Suprapubic skin (tissue), 4 donors: Measurements from ENCODE around the gene SBSN. TPM values are rescaled to one million over a fixed set of nuclear protein-coding genes. Genes with fewer than 3 reads are reported as not detected.
A peak's percentile ranks its signal among the peaks of the same experiment; 100 is the strongest.

Experiments used
- DNase-seq, 2 donors: peaks; one replicate each; pipeline ENCODE4 v3.0.0-alpha.2; 2019; ENCODE audit warnings: low spot score in 2 of 2
- H3K27ac ChIP-seq: fragments of 200-600 bp; sonication (generic); one replicate; pipeline ENCODE4 v1.5.1; 2019
- H3K27me3 ChIP-seq: fragments of 200-600 bp; sonication (generic); one replicate; pipeline ENCODE4 v1.5.1; 2019
- H3K36me3 ChIP-seq: fragments of 200-600 bp; sonication (generic); one replicate; pipeline ENCODE4 v1.5.1; 2019
- H3K4me1 ChIP-seq: fragments of 200-600 bp; sonication (generic); one replicate; pipeline ENCODE4 v1.5.1; 2019
- H3K4me3 ChIP-seq: fragments of 200-600 bp; sonication (generic); one replicate; pipeline ENCODE4 v1.5.1; 2019; ENCODE audit warnings: mild to moderate bottlenecking
- H3K9me3 ChIP-seq: fragments of 200-600 bp; sonication (generic); one replicate; pipeline ENCODE4 v1.5.1; 2019
- EP300 ChIP-seq: sonication (generic); formaldehyde crosslinking; IDR thresholded peaks from one replicate; pipeline ENCODE4 v1.6.1; 2017; ENCODE audit warnings: antibody characterized with exemption
- POLR2A ChIP-seq, 2 donors: fragments of 450-650 bp; IDR thresholded peaks; one replicate each; pipeline ENCODE4 v1.6.1; 2017; ENCODE audit warnings: antibody characterized with exemption in 2 of 2, mild to moderate bottlenecking in 2 of 2, moderate library complexity in 2 of 2
- POLR2AphosphoS5 ChIP-seq, 3 donors: sonication (generic); formaldehyde crosslinking; IDR thresholded peaks; one replicate each; pipeline ENCODE4 v1.6.1; 2017; ENCODE audit warnings: antibody characterized with exemption in 3 of 3
- WGBS: methylation state at CpG from one replicate; pipeline ENCODE4 v1.1.5; 2018; 5-methylcytosine and 5-hydroxymethylcytosine counted together
- total RNA-seq, 4 donors: library from RNA; depleted of rRNA; stranded (reverse); fragments of >200 nt; gene quantifications; one replicate each; pipeline ENCODE4 v1.1.0, GENCODE V29; 2016
- TF ChIP-seq, protein P1 (sequence below), 2 donors: fragments of 200-600 bp in 1 of 2; fragments of 450-650 bp in 1 of 2; sonication (generic) in 1 of 2; IDR thresholded peaks; one replicate each; pipeline ENCODE4 v1.5.1; 2016 to 2019; ENCODE audit warnings: antibody characterized with exemption in 2 of 2, mild to moderate bottlenecking in 1 of 2, moderate library complexity in 1 of 2

SBSN gene
- total RNA-seq, 4 donors from 2014 or later: 308 to 1,594 (median 1,430) TPM

DNA sequence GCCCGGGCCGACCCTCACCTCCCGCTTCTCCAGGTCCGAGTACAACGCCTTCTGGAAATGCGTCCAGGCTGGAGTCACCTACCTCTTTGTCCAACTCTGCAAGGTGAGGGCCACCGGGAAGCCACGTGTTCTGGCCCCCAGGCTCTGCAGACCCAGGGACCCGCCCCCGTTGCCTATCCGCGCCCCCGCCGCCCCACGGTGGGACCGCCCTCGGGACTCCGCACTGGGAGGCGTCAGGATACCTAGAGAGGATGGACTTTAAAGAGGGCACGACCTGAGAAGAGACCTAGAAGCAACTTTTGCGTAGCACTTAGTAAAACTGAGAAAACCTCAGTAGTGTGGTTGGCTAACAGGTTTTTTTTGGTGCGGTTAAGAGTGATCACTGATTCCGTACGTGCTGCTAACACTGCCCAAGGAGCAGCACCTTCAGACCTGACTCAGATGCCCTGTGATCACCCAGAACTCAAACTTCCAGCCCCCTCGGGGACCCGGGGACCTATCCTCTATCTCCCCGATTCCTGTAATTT, 17.8 kb upstream of the SBSN start:
- no peak for DNase-seq
- peak overlapping the region; percentile 96 for H3K4me3 ChIP-seq
- peak overlapping the region; percentile 82 for H3K27ac ChIP-seq
- peaks cover 28% of the 10 kb centered on the region for H3K4me1 ChIP-seq
- H3K27me3 ChIP-seq: no peaks in the 10 kb centered on the region
- TF ChIP-seq EP300 (no peak), POLR2AphosphoS5 (IDR thresholded peaks at IDR 0.05) (no peak), POLR2A (IDR thresholded peaks at IDR 0.05) (no peak)
- TF ChIP-seq, protein P1, sequence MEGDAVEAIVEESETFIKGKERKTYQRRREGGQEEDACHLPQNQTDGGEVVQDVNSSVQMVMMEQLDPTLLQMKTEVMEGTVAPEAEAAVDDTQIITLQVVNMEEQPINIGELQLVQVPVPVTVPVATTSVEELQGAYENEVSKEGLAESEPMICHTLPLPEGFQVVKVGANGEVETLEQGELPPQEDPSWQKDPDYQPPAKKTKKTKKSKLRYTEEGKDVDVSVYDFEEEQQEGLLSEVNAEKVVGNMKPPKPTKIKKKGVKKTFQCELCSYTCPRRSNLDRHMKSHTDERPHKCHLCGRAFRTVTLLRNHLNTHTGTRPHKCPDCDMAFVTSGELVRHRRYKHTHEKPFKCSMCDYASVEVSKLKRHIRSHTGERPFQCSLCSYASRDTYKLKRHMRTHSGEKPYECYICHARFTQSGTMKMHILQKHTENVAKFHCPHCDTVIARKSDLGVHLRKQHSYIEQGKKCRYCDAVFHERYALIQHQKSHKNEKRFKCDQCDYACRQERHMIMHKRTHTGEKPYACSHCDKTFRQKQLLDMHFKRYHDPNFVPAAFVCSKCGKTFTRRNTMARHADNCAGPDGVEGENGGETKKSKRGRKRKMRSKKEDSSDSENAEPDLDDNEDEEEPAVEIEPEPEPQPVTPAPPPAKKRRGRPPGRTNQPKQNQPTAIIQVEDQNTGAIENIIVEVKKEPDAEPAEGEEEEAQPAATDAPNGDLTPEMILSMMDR (IDR thresholded peaks at IDR 0.05): no peak
- no peaks in the 10 kb centered on the region for H3K9me3 ChIP-seq
- WGBS: 2% methylated on average over 14 of the region's 27 CpGs
- H3K36me3 ChIP-seq: peaks cover 14% of the 10 kb centered on the region

DNA sequence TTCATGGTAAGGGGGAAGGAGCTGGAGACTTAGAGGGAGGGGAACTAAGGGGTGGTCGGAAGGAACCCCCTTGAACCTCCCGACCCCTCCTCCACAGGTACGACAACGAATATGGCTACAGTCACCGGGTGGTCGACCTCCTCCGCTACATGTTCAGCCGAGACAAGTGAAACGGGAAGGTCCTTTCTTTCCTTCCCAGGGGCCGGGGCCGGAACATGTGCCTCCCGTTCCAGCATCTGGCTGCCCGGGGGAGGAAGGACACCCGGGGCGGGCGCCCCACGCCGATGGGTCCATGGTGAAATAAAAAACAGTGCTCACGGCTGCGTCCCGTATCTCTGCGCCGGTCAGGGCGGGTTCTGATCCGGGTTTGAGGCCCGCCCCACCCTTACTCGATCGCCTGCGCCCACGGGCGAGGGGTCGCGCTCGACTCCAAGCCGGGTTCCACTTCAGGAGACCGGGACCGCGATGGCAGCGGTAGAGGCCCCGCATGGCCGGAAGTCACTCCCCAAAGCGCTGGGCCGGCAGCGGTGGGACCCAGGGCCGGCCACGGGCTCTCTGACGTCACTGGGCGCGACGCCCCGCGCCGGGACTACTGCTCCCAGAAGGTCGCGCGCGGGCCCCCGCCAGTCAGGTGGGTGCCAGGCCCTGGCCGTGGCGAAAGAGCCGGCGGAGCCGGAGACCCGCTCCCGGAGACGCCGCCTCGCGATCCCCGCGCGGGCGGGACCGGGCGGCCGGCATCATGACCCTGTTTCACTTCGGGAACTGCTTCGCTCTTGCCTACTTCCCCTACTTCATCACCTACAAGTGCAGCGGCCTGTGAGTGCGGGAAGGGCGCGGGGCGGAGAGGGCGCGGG, 17.1 kb upstream of the SBSN start, which contains the start of gene TMEM147:
Gene TMEM147, plus strand, starts transcription at position 626 of the 854 bp plus-strand sequence. Its CDS starts 114 bp downstream, at position 740.
- no peaks in the 10 kb centered on the region for H3K27me3 ChIP-seq
- WGBS: 2% methylated on average over 9 of the region's 85 CpGs
- H3K9me3 ChIP-seq: no peaks in the 10 kb centered on the region
- peak; percentile 91 to 93 for DNase-seq
- H3K4me3 ChIP-seq: peak within 1 kb of the TSS; percentile 96
- peaks cover 28% of the 10 kb centered on the region for H3K4me1 ChIP-seq
- peak within 1 kb of the TSS; percentile 82 for H3K27ac ChIP-seq
- TF ChIP-seq POLR2AphosphoS5 (IDR thresholded peaks at IDR 0.05): peak in 2 of 3 donors; percentile 41 to 50
- no peak for TF ChIP-seq EP300
- peaks cover 14% of the 10 kb centered on the region for H3K36me3 ChIP-seq

DNA sequence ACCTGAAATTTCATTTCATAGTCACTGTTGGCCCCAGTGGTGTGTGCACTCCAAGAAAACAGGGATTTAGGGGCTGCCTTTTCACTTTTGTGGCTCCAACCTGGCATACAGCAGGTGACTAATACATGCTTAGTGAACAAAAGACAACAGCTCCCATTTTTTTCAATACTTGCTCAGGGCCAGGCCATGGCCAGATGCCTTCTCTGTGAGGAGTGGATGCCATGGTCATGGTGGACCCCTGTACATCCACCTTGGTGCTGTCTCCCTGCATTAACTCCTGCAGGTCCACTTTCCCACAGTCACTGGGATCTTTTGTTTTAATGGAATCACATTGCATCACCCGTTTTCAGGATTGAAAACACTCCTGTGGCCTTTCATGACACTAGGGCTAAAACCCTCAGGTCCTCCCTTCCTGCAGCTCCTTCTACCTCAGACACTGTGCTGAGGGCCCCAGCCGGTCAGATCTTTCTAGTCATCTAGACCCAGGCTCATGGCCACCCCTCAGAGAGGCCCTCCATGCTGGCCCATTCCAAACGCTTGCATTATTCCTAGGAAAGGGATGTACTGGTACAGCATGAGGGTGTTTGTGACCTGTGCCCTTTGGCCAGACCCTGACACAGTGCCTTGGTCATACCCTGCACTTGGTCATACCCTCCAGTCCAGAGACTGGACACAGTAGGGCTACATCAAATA, 16.1 kb upstream of the SBSN start:
- peak overlapping the region; percentile 96 for H3K4me3 ChIP-seq
- no peak overlapping the region for H3K27ac ChIP-seq
- H3K9me3 ChIP-seq: no peaks in the 10 kb centered on the region
- no peaks in the 10 kb centered on the region for H3K27me3 ChIP-seq
- no peak for DNase-seq
- TF ChIP-seq EP300: no peak
- TF ChIP-seq, protein P1 (IDR thresholded peaks at IDR 0.05): no peak
- TF ChIP-seq POLR2A (IDR thresholded peaks at IDR 0.05): no peak
- no peak for TF ChIP-seq POLR2AphosphoS5 (IDR thresholded peaks at IDR 0.05)
- H3K36me3 ChIP-seq: peaks cover 14% of the 10 kb centered on the region
- WGBS: 81% methylated on average over 3 of the region's 3 CpGs
- peaks cover 28% of the 10 kb centered on the region for H3K4me1 ChIP-seq

DNA sequence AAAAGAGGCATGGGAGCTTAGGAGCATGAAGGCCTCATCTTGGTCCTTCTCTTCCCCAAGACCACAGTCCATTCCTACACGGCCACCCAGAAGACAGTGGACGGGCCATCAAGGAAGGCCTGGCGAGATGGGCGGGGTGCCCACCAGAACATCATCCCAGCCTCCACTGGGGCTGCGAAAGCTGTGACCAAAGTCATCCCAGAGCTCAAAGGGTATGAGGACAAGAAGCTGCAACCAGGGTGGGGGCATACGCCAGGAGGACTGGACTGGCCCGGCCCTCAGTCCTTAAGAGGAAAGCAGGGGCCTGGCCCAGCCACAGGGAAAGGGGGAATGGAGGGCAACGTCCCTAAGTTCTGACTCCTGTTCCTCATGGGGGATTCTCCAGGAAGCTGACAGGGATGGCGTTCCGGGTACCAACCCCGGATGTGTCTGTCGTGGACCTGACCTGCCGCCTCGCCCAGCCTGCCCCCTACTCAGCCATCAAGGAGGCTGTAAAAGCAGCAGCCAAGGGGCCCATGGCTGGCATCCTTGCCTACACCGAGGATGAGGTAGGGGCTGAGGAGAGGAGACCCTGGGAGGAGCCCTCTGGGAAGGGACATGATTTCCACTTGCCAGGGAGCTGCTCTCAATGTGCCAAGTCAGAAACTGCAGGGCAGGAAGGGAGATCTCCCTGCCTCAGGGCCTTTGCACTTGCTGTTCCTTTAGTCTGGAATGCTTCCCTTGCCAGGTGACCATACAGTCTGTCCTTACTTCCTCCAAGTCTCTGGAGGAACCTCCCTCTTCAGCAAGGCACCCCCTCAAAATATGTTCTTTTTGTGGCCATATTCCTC, 15.4 kb upstream of the SBSN start:
- no peak for DNase-seq
- Histone ChIP-seq H3K27ac (no peak overlapping the region), H3K4me3 (no peak overlapping the region), H3K9me3 (no peaks in the 10 kb centered on the region), H3K27me3 (no peaks in the 10 kb centered on the region), H3K36me3 (peaks cover 14% of the 10 kb centered on the region), H3K4me1 (peaks cover 28% of the 10 kb centered on the region)
- 95% methylated on average over 4 of the region's 15 CpGs for WGBS
- TF ChIP-seq POLR2AphosphoS5 (IDR thresholded peaks at IDR 0.05): no peak
- TF ChIP-seq POLR2A (IDR thresholded peaks at IDR 0.05): no peak
- TF ChIP-seq, protein P1 (IDR thresholded peaks at IDR 0.05): no peak
- TF ChIP-seq EP300: no peak

DNA sequence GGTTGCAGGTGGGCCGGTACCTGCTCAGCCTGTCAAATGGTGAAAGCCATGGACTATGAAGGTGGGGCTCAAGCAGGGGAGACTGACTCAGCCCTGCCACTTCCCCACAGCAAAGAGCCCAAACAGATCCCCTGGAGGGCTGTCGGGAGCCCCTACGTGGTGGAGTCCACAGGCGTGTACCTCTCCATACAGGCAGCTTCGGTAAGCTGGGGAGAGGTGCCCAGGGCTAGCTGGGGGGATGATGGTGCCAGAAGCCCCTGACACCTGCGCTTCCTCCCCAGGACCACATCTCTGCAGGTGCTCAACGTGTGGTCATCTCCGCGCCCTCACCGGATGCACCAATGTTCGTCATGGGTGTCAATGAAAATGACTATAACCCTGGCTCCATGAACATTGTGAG, 14.1 kb upstream of the SBSN start:
- TF ChIP-seq POLR2AphosphoS5 (IDR thresholded peaks at IDR 0.05): no peak
- TF ChIP-seq POLR2A (IDR thresholded peaks at IDR 0.05): no peak
- TF ChIP-seq EP300: no peak
- TF ChIP-seq, protein P1 (IDR thresholded peaks at IDR 0.05): no peak
- Histone ChIP-seq H3K27me3 (no peaks in the 10 kb centered on the region), H3K4me1 (peaks cover 25% of the 10 kb centered on the region), H3K9me3 (no peaks in the 10 kb centered on the region), H3K27ac (no peak overlapping the region), H3K36me3 (peaks cover 12% of the 10 kb centered on the region), H3K4me3 (no peak overlapping the region)
- DNase-seq: no peak
- WGBS: 94% methylated on average over 11 of the region's 11 CpGs
